GM18498 (cell line): ENCODE measurements around the gene DNAJC22.
"Not testable (repeated sequence)": the region's sequence is repeated elsewhere in the genome, so short reads cannot be mapped to it uniquely, and the experiment has no call there.

Experiments
- ATAC-seq: cut with Tn5 transposase; IDR thresholded peaks from one replicate; pipeline ENCODE4 v1.9.1; 2021; ENCODE audit warnings: mild to moderate bottlenecking, moderate library complexity; ENCODE audit not compliant: unreplicated experiment

The DNAJC22 gene

GRCh38 chr12:49346659-49347310, at the start of gene DNAJC22:
Gene DNAJC22 (plus strand): TSS chr12:49346888. CDS start chr12:49348873, 1,985 bp downstream.
- no peak for ATAC-seq

GRCh38 chr12:49297695-49298060, 49.0 kb upstream of the DNAJC22 start:
- ATAC-seq: no peak

DNA sequence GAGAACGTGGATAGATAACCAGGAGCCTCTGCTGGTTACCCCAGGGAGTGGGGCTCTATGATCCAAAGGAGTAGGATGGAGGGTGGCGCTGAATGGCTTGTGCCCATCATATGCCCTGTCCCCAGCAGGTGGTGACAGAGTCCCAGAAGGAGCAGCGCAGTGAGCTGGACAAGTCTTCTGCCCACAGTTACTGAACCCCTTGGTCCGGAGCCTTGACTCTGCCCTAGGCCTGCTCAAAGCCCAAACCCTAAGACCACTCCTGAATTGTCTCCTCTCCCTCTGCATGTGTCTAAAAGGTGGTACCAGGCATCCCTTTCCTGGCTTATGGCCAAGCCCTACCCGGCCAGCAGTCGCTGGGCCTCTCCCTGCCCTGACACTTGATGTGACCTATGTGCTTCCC, 48.5 kb upstream of the DNAJC22 start:
- ATAC-seq: no peak

DNA sequence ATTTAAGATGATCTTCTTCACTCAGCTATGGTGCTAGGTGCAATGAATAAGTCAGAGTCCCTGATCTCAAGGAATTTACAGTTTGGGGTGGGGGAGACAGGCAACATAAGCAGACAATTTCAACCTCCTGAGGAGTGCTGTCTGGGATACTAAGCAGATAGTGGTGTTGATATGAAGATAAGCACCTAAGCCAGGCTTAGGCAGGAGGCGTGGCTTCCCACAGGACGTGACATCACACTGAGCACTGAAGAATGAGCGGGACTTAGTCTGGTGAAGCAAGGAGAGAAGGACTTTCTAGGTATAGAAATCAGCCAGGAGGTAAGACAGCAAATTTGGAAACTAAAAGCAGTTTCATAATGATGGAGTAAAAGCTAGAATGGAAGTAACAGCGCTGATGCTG, 44.9 kb upstream of the DNAJC22 start:
- ATAC-seq: no peak

GRCh38 chr12:49304161-49304560, 42.5 kb upstream of the DNAJC22 start:
- no peak for ATAC-seq

GRCh38 chr12:49305762-49306510, 40.8 kb upstream of the DNAJC22 start:
- ATAC-seq: no peak

GRCh38 chr12:49309386-49309785, 37.3 kb upstream of the DNAJC22 start:
- no peak for ATAC-seq

- not testable (repeated sequence) for ATAC-seq
Measured at GRCh38 chr12:49310451-49311000, 36.2 kb upstream of the DNAJC22 start.

- no peak for ATAC-seq
Measured at GRCh38 chr12:49314811-49315210, 31.9 kb upstream of the DNAJC22 start.

DNA sequence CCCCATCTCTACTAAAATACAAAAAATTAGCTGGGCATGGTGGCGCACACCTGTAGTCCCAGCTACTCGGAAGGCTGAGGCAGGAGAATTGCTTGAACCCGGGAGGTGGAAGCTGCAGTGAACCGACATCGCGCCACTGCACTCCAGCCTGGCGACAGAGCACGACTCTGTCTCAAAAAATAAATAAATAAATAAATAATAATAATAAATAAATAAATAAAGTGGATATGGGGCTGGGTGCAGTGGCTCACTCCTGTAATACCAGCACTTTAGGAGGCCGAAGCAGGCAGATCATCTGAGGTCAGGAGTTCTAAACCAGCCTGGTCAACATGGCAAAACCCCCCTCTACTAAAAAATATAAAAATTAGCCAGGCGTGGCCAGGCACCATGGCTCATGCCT, 29.6 kb upstream of the DNAJC22 start:
- ATAC-seq: not testable (repeated sequence)

DNA sequence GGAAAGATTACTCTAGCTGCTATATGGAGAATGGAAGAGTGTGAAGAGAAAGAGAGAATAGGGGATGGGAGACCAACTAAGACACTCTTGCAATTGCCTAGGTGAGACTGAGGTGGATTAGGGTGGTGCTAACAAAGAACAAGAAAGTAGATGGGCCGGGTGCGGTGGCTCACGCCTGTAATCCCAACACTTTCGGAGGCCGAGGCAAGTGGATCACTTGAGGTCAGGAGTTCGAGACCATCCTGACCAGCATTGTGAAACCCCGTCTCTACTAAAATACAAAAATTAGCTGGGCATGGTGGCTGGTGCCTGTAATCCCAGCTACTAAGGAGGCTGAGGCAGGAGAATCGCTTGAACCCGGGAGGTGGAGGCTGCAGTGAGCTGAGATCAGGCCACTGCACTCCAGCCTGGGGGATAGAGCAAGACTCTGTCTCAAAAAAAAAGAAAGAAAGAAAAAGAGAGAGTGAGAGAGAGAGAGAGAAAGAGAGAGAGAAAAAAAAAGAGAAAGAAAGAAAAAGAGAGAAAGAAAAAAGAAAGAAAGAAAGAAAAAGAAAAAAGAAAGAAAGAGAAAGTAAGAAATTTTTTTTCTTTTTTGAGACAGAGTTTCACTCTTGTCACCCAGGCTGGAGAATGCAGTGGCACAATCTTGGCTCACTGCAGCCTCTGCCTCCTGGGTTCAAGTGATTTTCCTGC, 26.1 kb upstream of the DNAJC22 start:
- not testable (repeated sequence) for ATAC-seq

GRCh38 chr12:49322367-49322707, 24.4 kb upstream of the DNAJC22 start:
- ATAC-seq: no peak

- peak; percentile 98 for ATAC-seq
Measured at GRCh38 chr12:49322708-49323523, 23.8 kb upstream of the DNAJC22 start, which contains the start of gene TROAP. Gene TROAP (plus strand): TSS chr12:49323255. CDS start chr12:49323609, 354 bp downstream.

- no peak for ATAC-seq
Measured at GRCh38 chr12:49323524-49324097, 23.1 kb upstream of the DNAJC22 start.

DNA sequence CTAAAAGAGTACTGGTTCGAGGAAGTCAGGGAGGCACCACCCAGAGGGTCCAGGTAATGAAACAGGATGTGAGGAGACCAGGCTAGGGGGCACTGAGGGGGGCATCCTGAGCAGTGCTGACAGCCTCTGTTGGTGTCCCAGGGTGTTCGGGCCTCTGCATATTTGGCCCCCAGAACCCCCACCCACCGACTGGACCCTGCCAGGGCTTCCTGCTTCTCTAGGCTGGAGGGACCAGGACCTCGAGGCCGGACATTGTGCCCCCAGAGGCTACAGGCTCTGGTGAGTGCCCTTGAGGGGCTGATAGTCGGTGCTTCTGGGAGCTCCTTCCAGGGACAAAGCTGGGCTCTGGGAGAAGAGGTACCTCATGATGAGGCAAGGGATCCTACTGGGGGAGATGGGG, 21.1 kb upstream of the DNAJC22 start:
- ATAC-seq: no peak

GRCh38 chr12:49327368-49327767, 19.3 kb upstream of the DNAJC22 start:
- ATAC-seq: no peak

GRCh38 chr12:49327887-49328286, 18.8 kb upstream of the DNAJC22 start:
- ATAC-seq: no peak

DNA sequence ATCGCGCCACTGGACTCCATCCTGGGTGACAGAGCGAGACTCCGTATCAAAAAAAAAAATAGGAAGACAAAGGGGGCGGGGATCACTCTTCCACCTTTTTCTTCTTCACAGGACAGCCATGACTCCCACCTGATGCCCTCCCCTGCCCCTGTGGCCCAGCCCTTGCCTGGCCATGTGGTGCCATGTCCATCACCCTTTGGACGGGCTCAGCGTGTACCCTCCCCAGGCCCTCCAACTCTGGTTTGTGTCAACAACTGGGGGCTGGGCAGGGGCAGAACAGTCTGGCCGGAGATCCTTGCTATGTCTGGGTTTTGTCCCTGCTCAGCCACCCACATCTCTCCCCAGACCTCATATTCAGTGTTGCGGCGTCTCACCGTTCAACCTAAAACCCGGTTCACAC, 17.9 kb upstream of the DNAJC22 start:
- no peak for ATAC-seq

GRCh38 chr12:49330032-49330619, 16.6 kb upstream of the DNAJC22 start:
- ATAC-seq: no peak
